Fibroblast of the aortic adventitia (primary cell): ENCODE measurements around the gene C6orf47. TPM values are rescaled to one million over a fixed set of nuclear protein-coding genes. Genes with fewer than 3 reads are reported as not detected.

ENCODE experiments used
- DNase-seq: peaks from one replicate; pipeline ENCODE4 v3.0.0-alpha.2; 2010; ENCODE audit warnings: low read depth
- H3K4me3 ChIP-seq: 2 replicates; pipeline ENCODE4 v1.5.1; 2011; ENCODE audit warnings: low read depth, mild to moderate bottlenecking, control low read depth, low read length, moderate library complexity
- CTCF ChIP-seq: IDR thresholded peaks from 2 replicates; pipeline ENCODE4 v1.5.1; 2011; ENCODE audit warnings: mild to moderate bottlenecking, low read length, control low read depth, inconsistent platforms; ENCODE audit not compliant: insufficient read depth
- total RNA-seq: library from RNA; depleted of rRNA; stranded (reverse); fragments of >200 nt; gene quantifications from 2 replicates; pipeline ENCODE4 v1.2.3, GENCODE V29; 2012; ENCODE audit warnings: low replicate concordance

C6orf47 gene
- total RNA-seq, 1 donor = 18.4 TPM

GRCh38 chr6:31629014-31629413 is 31.6 kb downstream of the C6orf47 start:
- TF ChIP-seq CTCF = no peak
- DNase-seq = no peak
- no peak overlapping the region for H3K4me3 ChIP-seq

GRCh38 chr6:31627690-31628287 is 32.8 kb downstream of the C6orf47 start:
- no peak for TF ChIP-seq CTCF
- no peak overlapping the region for H3K4me3 ChIP-seq
- DNase-seq = no peak

- no peak overlapping the region for H3K4me3 ChIP-seq
- no peak for DNase-seq
- TF ChIP-seq CTCF = no peak
Observed at GRCh38 chr6:31626952-31627351, 33.6 kb downstream of the C6orf47 start.

- DNase-seq = no peak
- TF ChIP-seq CTCF = no peak
- no peak overlapping the region for H3K4me3 ChIP-seq
Observed at GRCh38 chr6:31624070-31624469, 36.5 kb downstream of the C6orf47 start.

- peak overlapping the region; percentile 93 for H3K4me3 ChIP-seq
- TF ChIP-seq CTCF = no peak
- no peak for DNase-seq
Observed at GRCh38 chr6:31622684-31623091, 37.9 kb downstream of the C6orf47 start.

GRCh38 chr6:31621991-31622390 is 38.6 kb downstream of the C6orf47 start:
- no peak for TF ChIP-seq CTCF
- DNase-seq = peak; percentile 22

More at GRCh38 chr6:31621991-31622390, 38.6 kb downstream of the C6orf47 start:
- peak overlapping the region; percentile 93 for H3K4me3 ChIP-seq
